ENCODE data around the gene SH2D3C. TPM values are rescaled to one million over a fixed set of nuclear protein-coding genes. Genes with fewer than 3 reads are reported as not detected.

The SH2D3C gene
- total and polyA plus RNA-seq, 9 of the 15 experiments (the other 6 are each of a cell fraction or from before 2014, with no cell fraction given) = 0.03 to 1.2 (median 0.22) TPM; not detected in 1

GRCh38 chr9:127741831-127742434 lies 36.5 kb downstream of the SH2D3C start (continued):
- TF ChIP-seq U2AF2 (optimal IDR thresholded peaks at IDR 0.05; ENCODE audit: low read depth, low read length) = no peak
- no peak for TF ChIP-seq KLF13 (tag; IDR thresholded peaks at IDR 0.05; ENCODE audit: borderline replicate concordance, low read depth)
- no peak for TF ChIP-seq ZNF124 (CRISPR knock-in tag; IDR thresholded peaks at IDR 0.05)
- no peak for TF ChIP-seq TEAD2 (tag; IDR thresholded peaks at IDR 0.05)
- TF ChIP-seq ZBTB8A (IDR thresholded peaks at IDR 0.05; ENCODE audit: partially characterized antibody) = no peak
- no peak for TF ChIP-seq ZNF512 (tag; IDR thresholded peaks at IDR 0.05)
- TF ChIP-seq ARNT (IDR thresholded peaks at IDR 0.05) = no peak
- TF ChIP-seq EWSR1 (IDR thresholded peaks at IDR 0.05; ENCODE audit: borderline replicate concordance, low read depth, partially characterized antibody) = no peak
- TF ChIP-seq POLR3G (IDR thresholded peaks at IDR 0.05; ENCODE audit: extremely low read depth, insufficient read length, insufficient replicate concordance) = no peak
- TF ChIP-seq CBFA2T3 (IDR thresholded peaks at IDR 0.05) = no peak
- TF ChIP-seq ZZZ3 (IDR thresholded peaks at IDR 0.05) = no peak
- 0 out of 2 replicates have a peak, but pooled peaks have one; percentile 33 for TF ChIP-seq TOE1 (IDR thresholded peaks at IDR 0.05; ENCODE audit: borderline replicate concordance)
- TF ChIP-seq TOE1 (CRISPR knock-in tag; IDR thresholded peaks at IDR 0.05; ENCODE audit: borderline replicate concordance, low read depth) = no peak
- no peak for TF ChIP-seq ZFPM2 (CRISPR knock-in tag; IDR thresholded peaks at IDR 0.05)
- TF ChIP-seq, protein P1, sequence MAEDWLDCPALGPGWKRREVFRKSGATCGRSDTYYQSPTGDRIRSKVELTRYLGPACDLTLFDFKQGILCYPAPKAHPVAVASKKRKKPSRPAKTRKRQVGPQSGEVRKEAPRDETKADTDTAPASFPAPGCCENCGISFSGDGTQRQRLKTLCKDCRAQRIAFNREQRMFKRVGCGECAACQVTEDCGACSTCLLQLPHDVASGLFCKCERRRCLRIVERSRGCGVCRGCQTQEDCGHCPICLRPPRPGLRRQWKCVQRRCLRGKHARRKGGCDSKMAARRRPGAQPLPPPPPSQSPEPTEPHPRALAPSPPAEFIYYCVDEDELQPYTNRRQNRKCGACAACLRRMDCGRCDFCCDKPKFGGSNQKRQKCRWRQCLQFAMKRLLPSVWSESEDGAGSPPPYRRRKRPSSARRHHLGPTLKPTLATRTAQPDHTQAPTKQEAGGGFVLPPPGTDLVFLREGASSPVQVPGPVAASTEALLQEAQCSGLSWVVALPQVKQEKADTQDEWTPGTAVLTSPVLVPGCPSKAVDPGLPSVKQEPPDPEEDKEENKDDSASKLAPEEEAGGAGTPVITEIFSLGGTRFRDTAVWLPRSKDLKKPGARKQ (CRISPR knock-in tag; IDR thresholded peaks at IDR 0.05) = no peak
- TF ChIP-seq ZNF121 (CRISPR knock-in tag; conservative IDR thresholded peaks at IDR 0.05) = no peak

Data from K562 (cell line).